HG02870 (cell line): Measurements from ENCODE around the gene OR5K3.
"Not testable (repeated sequence)": the region's sequence is repeated elsewhere in the genome, so short reads cannot be mapped to it uniquely, and the experiment has no call there.

ENCODE experiments used
- ATAC-seq: cut with Tn5 transposase; IDR thresholded peaks from one replicate; pipeline ENCODE4 v1.9.1; 2021; ENCODE audit warnings: mild to moderate bottlenecking, moderate library complexity; ENCODE audit not compliant: unreplicated experiment

Gene OR5K3, protein sequence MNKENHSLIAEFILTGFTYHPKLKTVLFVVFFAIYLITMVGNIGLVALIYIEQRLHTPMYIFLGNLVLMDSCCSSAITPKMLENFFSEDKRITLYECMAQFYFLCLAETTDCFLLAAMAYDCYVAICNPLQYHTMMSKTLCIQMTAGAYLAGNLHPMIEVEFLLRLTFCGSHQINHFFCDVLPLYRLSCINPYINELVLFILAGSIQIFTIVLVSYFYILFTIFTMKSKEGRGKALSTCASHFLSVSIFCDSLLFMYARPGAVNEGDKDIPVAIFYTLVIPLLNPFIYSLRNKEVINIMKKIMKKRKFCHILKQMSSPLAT

DNA sequence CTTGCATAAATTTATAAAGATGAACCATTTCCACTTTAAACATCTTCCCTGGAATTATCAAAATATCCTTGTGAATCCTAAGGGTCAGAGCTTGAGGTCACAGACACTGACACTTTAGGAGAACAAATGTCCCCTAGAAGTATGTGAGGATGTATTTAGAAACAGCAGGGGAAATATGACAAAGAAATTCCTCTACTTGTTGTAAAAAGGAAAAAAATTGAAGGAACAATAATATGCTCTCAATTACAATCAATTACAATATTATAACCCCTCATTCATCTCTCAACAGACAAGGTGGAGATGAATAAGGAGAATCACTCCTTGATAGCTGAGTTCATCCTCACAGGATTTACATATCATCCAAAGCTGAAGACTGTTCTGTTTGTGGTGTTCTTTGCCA is at the start of gene OR5K3:
Gene OR5K3 (plus strand): TSS at position 301 of the 400 bp plus-strand sequence. CDS start 0 bp downstream, at position 301.
- ATAC-seq: no peak

DNA sequence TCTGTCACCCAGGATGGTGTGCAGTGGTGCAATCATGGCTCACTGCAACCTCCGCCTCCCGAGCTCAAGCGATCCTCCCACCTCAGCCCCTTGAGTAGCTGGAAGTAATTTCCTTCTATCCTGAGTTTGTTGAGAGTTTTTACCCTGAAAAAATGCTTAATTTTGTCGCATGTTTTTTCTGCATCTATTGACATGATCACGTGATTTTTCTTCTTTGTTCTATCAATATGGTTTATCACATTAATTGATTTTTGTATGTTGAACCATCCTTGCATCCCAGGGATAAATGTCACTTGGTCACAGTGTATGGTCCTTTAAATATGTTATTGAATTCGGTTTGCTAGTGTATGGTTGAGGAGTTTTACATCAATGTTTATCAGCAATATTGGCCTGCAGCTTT is 48.7 kb upstream of the OR5K3 start:
- no peak for ATAC-seq

DNA sequence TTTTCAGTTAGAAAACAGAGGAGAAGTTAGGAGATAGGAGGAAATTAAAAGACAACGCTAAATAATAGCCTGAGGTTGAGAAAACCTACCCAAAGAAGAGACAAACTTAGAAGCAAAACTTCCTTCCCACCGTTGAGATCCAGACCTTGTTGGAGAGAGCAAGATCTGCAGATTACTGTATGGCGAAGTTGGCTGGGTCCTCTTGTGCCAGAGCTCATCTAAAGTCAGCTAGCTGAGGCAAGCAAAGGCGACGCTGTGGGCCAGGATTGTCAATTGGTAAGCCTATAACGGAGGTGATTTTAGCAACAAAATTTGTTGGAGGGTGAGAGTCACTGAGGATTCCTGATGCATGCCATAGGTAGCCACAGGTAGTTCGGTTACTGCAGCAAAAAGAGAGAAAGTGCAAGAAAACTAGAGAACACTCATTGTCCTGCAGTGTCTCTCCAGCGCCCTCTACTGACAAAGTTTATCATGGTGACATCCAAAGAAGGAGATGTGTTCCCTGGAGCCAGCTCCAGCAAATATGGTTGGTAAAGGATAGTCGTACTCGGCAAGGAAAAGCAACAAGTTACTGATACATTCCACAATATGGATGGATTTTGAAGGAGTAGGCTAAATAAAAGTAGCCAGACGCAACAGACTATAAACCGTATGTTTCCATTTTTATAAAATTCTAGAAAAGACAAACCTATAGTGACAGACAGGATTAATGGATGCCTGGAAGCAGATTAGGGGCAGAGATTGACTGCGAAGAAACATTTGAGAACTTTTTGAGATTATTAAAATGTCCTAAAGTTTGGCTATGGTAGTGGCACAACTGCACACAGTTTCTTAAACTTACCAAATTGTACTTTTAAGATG is 46.6 kb upstream of the OR5K3 start:
- peak; percentile 79 for ATAC-seq

DNA sequence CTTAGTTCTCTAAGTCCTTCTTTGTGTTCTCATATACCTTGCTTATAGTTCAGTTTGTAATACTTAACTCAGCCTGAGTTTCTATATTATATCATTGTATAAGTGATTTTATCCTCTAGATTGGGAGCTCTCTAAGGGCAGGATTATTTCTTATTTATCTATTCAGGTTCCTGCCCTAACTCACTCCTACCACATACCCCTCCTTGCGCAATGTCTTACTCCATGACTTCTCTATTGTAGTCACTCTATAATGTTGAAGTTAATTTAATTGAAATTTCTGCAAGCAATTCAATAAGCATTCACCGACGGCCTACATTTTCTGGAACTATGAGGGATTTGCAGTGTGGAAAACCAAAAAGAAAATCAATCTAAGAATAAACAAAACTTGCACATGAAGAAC is 40.4 kb upstream of the OR5K3 start:
- no peak for ATAC-seq

DNA sequence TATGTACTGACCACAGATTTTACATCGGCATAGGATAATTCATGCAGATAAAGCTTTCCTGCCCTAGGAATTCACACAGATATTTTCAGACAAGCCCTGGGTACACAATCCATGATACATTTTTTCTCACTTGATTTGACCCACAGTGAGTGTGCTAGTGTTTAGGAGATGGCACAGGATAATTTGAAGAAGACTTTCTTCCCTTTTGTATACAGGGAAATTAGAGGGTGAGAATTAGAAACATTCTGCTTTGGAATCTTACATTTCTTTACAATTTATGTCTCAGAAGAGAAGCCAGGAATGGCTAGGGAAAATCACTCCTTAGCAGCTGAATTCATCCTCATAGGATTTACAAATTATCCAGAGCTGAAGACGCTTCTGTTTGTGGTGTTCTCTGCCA is 36.9 kb upstream of the OR5K3 start, which contains the start of gene OR5K4:
Gene OR5K4 (plus strand): TSS at position 301 of the 400 bp plus-strand sequence. CDS start 0 bp downstream, at position 301.
- no peak for ATAC-seq

DNA sequence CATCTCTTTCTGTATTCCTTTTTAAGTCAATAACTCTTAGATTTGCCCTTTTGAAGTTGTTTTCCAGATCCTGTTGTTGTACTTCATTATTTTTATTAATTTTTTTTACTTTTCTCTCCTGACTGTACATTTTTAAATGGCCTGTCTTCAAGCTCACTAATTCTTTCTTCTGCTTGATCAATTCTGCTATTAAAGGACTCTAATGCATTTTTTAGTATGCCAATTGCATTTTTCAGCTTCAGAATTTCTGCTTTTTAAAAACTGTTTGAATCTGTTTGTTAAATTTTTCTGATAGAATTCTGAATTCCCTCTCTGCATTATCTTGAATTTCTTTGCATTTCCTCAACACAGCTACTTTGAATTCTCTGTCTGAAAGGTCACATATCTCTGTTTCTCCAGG is 31.2 kb upstream of the OR5K3 start:
- no peak for ATAC-seq

DNA sequence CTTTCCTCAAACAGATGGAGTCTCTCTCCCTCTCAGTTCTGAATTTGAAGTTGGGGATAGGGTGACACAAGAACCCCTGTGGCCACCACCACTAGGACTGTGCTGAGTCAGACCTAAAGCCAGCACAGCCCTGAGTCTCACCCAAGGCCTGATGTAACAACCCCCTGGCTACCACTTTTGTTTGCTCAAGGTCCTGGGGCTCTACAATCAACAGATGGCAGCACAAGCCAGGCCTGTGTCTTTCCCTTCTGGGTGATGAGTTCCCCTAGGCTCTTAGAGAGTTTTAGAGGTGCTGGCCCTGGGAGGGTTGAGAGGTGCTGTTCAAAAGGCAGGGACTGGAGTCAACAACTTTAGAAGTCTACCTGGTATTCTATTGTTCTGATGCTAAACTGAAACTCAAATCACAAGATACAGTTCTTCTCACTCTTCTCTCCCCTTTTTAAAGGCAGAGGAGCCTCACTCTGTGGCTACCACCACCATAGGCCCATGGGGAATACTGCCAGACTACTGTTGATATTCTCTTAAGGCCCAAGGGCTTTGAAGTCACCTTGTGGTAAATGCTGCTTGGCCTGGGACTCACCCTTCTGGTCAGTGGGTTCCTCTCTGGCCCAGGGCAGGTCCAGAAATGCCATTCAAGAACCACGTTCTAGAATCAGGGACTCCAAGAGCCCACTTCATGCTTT is 30.3 kb upstream of the OR5K3 start:
- ATAC-seq: peak; percentile 77

DNA sequence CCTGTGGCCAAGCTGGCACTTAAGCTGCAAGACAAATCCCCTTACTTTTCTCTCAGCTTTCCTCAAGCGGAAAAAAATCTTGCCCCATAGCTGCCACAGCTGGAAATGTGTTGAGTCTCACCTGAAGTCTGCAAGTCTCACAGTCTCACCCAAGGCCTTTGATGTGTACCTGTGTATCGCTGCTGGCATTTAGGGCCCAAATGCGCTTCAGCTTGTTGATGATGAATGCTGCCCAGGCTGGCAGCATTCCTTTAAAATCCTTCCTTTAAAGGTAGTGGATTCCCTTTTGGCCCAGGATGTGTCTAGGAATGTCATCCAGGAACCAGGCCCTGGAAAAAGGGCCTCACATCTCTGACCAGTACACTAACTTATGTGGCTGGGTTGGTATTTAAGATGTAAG is 29.8 kb upstream of the OR5K3 start:
- no peak for ATAC-seq

DNA sequence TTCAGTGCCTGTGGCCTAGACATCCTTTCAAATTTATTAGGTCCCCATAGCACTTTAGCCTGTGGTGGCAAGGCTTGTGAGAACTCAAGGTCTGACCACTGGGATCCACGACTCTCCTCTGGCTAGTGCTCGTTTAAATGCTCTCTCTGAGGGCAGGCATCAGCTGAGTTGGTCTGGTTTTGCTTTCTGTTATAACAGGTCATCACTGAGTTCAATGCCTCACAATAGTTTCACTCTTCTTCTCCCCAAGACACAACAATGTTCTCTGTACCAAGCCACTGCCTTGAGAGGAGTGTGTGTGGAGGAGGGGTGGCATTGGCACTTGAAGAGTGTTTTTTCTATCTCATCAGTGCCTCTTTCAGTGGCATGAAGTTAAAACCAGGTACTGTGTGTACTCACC is 29.2 kb upstream of the OR5K3 start:
- ATAC-seq: no peak

DNA sequence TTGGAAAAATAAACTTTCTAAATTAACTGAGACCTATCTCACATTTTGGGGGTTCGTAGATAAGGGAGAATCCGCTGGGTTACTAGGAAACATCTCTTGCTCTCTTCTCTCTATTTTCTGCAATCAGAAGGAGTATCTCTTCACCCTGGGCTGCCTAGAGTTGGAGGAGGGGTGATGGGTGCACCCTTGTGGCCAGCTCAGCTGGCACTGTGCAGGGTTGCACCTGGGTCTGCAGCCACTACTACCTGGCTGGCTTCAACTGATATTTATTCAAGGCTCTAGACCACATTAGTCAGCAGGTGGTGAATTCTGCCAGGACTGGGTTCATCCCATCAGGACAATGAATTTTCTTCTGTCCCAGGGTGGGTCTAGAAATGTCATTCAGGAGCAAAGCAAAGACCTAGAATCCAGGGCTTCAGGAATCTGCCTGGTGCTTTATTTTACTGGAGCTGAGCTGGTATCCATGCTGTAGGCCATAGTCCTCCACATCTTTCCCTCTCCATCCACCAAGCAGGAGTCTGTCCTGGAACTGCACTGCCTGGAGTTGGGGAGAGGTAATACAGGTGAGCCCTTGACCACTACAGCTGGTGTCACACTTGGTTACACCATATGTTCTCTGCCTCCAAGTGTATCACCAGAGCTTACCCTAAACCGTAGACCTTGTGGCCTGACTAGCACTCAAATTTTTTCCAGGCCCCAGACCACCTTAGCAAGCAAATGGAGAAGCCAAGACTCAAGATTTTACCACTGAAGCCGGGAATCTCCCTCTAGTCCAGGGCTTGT is 22.8 kb upstream of the OR5K3 start:
- ATAC-seq: no peak

DNA sequence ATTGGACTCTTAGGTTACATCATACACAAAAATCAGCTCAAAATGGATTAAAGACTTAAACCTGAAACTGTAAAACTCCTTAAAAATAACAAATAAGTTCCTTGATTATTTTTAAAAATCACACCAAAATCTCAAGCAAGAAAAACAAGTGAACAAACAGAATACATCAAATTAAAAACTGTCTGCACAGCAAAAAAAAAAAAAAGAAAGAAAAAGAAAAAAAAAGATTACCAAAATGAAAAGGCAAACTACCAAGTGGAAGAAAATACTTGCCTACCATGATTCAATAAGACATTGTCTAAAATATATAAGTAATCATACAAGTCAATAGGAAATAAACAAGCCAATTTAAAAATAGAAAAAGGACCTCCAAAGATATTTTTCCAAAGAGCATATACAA is 19.3 kb upstream of the OR5K3 start:
- ATAC-seq: no peak

DNA sequence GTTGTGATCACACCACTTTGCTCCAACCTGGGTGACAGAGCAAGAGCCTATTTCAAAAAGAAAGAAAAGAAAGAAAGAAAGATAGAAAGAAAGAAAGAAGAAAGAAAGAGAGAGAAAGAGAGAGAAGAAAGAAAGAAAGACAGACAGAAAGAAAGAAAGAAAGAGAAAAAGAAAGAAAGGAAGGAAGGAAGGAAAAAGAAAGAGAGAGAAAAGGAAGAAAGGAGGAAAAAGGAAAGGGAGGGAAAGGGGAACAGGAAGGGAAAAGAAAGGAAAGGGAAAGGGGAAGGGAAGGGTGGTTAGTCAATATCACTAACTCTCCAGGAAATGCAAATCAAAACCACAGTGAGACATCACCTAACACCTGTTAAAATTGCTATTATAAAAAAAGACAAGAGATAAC is 18.6 kb upstream of the OR5K3 start:
- no peak for ATAC-seq

DNA sequence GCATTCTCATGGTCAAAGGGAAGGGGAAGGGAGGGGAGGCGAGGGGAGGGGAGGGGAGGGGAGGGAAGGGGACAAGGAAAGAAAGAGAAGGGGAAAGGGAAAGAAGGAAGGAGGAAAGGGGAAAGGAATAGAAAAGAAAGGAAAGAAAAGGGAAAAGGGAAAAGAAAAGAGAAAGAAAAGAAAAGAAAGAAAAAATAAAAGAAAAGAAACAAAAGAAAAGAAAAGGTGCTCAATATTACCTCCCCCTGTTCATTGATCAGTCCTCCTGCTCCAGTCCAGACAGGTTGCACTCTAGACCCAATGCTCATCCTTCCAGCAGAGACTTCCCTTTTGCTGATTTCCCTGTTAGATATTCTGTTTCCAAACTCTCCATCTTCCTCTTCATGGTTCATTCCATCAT is 18.0 kb upstream of the OR5K3 start:
- ATAC-seq: no peak

DNA sequence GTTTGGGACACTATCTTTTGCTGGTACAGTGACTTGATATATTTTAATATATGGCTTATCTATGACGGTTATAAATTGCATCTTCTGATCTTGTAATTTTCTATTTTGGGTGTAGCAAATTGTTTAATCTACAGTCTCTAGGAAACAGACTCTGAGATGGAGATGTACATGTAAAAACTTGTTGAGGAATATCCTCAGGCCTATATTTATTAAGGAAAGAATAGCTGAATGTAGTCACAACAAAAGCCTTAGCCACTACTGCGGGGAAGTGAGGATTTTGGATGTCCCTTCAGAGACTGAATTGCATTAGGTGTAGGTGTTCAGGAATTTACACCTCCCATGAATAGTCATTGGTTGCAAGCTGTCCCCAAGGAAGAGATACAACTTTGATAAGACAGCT is 13.8 kb upstream of the OR5K3 start:
- no peak for ATAC-seq

DNA sequence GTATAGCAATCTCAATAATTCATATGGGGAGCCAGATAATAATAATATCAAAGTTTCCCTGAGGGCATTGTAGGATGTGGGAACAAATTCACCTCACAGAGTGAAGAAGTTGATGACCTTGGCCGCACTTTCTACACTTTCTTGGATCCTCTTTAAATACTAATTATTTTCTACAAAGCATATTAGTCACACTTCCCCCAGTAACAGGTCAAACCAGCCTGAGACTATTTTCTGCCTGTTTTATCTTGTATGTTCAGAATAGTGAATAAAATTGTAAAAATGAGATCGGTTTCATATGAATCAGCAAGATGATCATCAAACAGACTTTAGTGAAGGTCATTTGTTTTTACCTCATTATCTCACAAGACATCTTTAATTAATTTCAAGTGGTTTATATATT is 2.3 kb upstream of the OR5K3 start:
- ATAC-seq: no peak

DNA sequence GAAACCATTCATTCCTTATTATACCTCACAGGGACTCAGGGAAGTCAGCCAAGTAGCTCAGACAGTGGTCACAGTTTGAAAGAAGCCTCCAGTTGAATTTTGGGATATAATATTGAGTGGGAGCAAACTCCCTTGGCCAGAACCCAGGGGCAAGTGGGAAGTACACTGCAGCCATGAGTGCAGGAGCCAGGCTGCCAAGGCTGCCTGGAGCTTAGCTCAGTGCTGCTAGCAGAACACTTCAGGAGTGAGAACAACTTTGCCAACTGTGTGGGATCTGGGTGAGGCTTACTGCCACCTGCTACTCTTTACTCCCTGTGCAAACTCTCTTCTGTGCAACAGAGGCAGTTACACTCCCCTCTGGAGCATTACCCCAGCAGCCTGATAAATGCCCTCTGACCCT is 4.6 kb downstream of the OR5K3 start:
- ATAC-seq: no peak

DNA sequence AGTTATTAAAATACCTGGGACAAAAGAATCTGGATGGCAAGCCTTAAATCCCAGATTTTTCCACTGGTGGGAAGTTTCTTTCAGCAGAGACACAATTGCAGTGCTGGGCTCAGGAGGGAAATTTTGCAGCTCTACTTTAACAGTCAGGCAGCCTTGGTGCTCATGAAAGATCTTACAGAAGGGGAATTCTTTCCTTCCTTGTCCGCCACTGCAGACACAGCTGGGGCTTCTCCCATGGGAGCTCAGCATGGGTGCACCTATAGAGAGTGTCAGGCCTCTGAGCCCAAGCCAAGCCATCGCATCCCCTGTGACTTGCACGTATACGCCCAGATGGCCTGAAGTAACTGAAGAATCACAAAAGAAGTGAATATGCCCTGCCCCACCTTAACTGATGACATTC is 6.0 kb downstream of the OR5K3 start:
- ATAC-seq: not testable (repeated sequence)

DNA sequence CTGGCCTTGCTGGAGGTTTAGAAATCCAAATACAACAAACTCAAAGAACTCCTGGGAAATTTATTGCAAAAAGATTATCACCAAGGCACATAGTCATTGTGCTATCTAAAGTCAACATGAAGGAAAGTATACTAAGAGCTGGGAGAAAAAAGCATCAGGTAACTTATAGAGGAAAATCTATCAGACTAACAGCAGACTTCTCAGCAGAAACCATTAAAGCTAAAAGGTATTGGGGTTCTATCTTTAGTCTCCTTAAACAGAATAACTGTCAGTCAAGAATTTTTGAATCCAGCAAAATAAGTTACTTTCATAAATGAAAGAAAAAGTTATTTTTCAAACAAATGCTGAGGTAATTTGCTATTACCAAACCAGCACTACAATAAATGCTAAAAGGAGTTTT is 8.0 kb downstream of the OR5K3 start:
- no peak for ATAC-seq

DNA sequence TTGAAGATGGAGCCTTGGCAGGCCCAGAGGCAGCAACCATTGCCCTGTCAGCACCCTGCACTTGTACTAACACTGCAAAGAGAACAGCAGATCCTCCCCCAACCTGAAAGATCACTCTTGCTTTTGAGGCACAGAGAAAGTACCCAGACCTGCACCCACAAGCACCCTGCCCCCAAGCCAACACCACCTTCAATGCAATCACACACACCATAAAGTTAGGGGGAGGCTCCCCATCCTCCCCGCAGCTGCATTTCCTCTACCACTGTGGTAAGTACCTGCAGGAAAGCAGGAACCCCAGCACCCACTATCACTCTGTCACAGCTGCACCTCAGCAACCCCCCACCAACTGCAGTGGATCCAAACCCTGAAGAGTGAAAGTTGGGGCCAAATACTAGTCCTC is 12.0 kb downstream of the OR5K3 start:
- ATAC-seq: no peak

DNA sequence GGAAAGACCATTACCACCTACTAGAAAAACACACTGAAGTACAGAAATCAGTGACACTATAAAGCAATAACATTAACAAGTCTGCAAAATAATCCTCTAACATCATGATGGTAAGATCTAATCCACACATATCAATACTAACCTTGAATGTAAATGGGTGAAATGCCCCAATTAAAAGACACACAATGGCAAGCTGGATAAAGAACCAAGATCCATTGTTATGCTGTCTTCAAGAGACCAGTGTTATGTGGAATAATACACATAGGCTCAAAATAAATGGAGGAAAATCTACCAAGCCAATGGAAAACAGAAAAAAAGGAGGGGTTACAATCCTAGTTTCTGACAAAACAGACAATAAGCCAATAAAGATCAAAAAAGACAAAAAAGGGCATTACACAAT is 13.5 kb downstream of the OR5K3 start:
- ATAC-seq: no peak

DNA sequence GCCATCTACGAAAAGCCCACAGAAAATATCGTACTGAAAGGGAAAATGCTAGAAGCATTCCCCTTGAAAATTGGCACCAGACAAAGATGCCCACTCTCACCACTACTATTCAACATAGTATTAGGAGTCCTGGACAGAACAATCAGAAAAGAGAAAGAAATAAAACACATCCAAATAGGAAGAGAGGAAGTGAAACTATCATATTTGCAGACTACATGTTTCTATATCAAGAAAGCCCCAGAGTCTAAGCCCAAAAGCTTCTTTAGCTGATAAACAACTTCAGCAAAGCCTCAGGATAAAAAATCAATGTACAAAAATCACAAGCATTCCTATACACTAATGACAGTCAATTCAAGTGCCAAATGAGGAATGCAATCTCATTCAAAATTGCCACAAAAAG is 15.6 kb downstream of the OR5K3 start:
- ATAC-seq: no peak
